Mesothelial cell of epicardium (in vitro differentiated cells): ENCODE measurements around the gene PGGT1B. TPM values are rescaled to one million over a fixed set of nuclear protein-coding genes. Genes with fewer than 3 reads are reported as not detected.
A peak's percentile ranks its signal among the peaks of the same experiment; 100 is the strongest.

Experiments
- DNase-seq, 2 experiments: peaks; one replicate each; pipeline ENCODE4 v3.0.0; 2021; ENCODE audit warnings: low spot score in 2 of 2; ENCODE audit not compliant: unreplicated experiment in 2 of 2
- H3K27ac Mint-ChIP-seq: 2 replicates; pipeline ENCODE4 v1.8.0; 2021; ENCODE audit warnings: mixed read lengths
- H3K27me3 Mint-ChIP-seq: 2 replicates; pipeline ENCODE4 v1.8.0; 2021; ENCODE audit warnings: low read depth, mixed read lengths
- H3K36me3 Mint-ChIP-seq: 2 replicates; pipeline ENCODE4 v1.8.0; 2021; ENCODE audit warnings: mixed read lengths
- H3K4me1 Mint-ChIP-seq: 2 replicates; pipeline ENCODE4 v1.8.0; 2021; ENCODE audit warnings: mixed read lengths
- H3K4me3 Mint-ChIP-seq: 2 replicates; pipeline ENCODE4 v1.8.0; 2021; ENCODE audit warnings: mild to moderate bottlenecking, moderate library complexity, mixed read lengths
- H3K9me3 Mint-ChIP-seq: 2 replicates; pipeline ENCODE4 v1.8.0; 2021; ENCODE audit warnings: mixed read lengths
- CTCF ChIP-seq: fragments of 200-600 bp; sonication (generic); IDR thresholded peaks from one replicate; pipeline ENCODE4 v1.5.0; 2021; ENCODE audit warnings: antibody characterized with exemption; ENCODE audit not compliant: unreplicated experiment
- total RNA-seq: library from RNA; stranded (reverse); gene quantifications from 3 replicates; pipeline ENCODE4 v1.2.1, GENCODE V29; 2021

Gene PGGT1B
- total RNA-seq, 1 donor from 2014 or later, result 40.3 TPM

GRCh38 chr5:115181757-115182156 lies 80.9 kb downstream of the PGGT1B start:
- TF ChIP-seq CTCF, result no peak
- H3K27me3 Mint-ChIP-seq, result peaks cover 89% of the 10 kb centered on the region
- no peak overlapping the region for H3K4me3 Mint-ChIP-seq

GRCh38 chr5:115180165-115180709 lies 82.4 kb downstream of the PGGT1B start:
- Mint-ChIP-seq H3K4me1 (peaks cover 6% of the 10 kb centered on the region), H3K4me3 (peak overlapping the region; percentile 77), H3K36me3 (no peaks in the 10 kb centered on the region), H3K9me3 (peaks cover 8% of the 10 kb centered on the region), H3K27ac (no peak overlapping the region), H3K27me3 (peaks cover 90% of the 10 kb centered on the region)
- peak in 1 of 2 experiments; percentile 53 for DNase-seq
- TF ChIP-seq CTCF, result no peak

More at GRCh38 chr5:115181757-115182156, 80.9 kb downstream of the PGGT1B start:
- DNase-seq, result no peak
- Mint-ChIP-seq H3K36me3 (no peaks in the 10 kb centered on the region), H3K27ac (no peak overlapping the region), H3K9me3 (peaks cover 8% of the 10 kb centered on the region), H3K4me1 (peaks cover 6% of the 10 kb centered on the region)

- peak in 1 of 2 experiments; percentile 51 for DNase-seq
- no peak for TF ChIP-seq CTCF
- peaks cover 92% of the 10 kb centered on the region for H3K27me3 Mint-ChIP-seq
These were observed 83.1 kb downstream of the PGGT1B start for GRCh38 chr5:115179394-115180164.

GRCh38 chr5:115179030-115179393 lies 83.7 kb downstream of the PGGT1B start:
- H3K4me3 Mint-ChIP-seq, result peak overlapping the region; percentile 77

More at GRCh38 chr5:115179394-115180164, 83.1 kb downstream of the PGGT1B start:
- Mint-ChIP-seq H3K27ac (no peak overlapping the region), H3K4me1 (peaks cover 6% of the 10 kb centered on the region), H3K9me3 (peaks cover 5% of the 10 kb centered on the region), H3K36me3 (no peaks in the 10 kb centered on the region), H3K4me3 (peak overlapping the region; percentile 77)

GRCh38 chr5:115170929-115171510 lies 91.7 kb downstream of the PGGT1B start:
- peaks cover 85% of the 10 kb centered on the region for H3K27me3 Mint-ChIP-seq
- H3K27ac Mint-ChIP-seq, result no peak overlapping the region

More at GRCh38 chr5:115179030-115179393, 83.7 kb downstream of the PGGT1B start:
- Mint-ChIP-seq H3K4me1 (peaks cover 6% of the 10 kb centered on the region), H3K27me3 (peaks cover 92% of the 10 kb centered on the region), H3K36me3 (no peaks in the 10 kb centered on the region), H3K9me3 (peaks cover under 1% of the 10 kb centered on the region), H3K27ac (no peak overlapping the region)
- TF ChIP-seq CTCF, result no peak
- DNase-seq, result no peak

More at GRCh38 chr5:115170929-115171510, 91.7 kb downstream of the PGGT1B start:
- DNase-seq, result no peak
- H3K9me3 Mint-ChIP-seq, result peaks cover 10% of the 10 kb centered on the region
- H3K36me3 Mint-ChIP-seq, result peaks cover 5% of the 10 kb centered on the region
- H3K4me1 Mint-ChIP-seq, result peaks cover 7% of the 10 kb centered on the region
- H3K4me3 Mint-ChIP-seq, result peak overlapping the region; percentile 77
- no peak for TF ChIP-seq CTCF
